ENCODE results near the gene STRN3. TPM values are rescaled to one million over a fixed set of nuclear protein-coding genes. Genes with fewer than 3 reads are reported as not detected.
"Not testable (repeated sequence)": the region's sequence is repeated elsewhere in the genome, so short reads cannot be mapped to it uniquely, and the experiment has no call there.

Gene STRN3
- total and polyA plus RNA-seq, 2 experiments from 2014 or later = 10.1 to 53.8 TPM

GRCh38 chr14:30903285-30904124 lies 122.7 kb downstream of the STRN3 start:
- no peaks in the 10 kb centered on the region for H3K4me1 ChIP-seq (ENCODE audit: insufficient read depth)
- H3K36me3 ChIP-seq (replicated peaks; ENCODE audit: insufficient read depth, low read depth) = no peaks in the 10 kb centered on the region
- no peaks in the 10 kb centered on the region for H4K20me1 ChIP-seq (ENCODE audit: insufficient read depth, poor library complexity, severe bottlenecking)
- DNase-seq (ENCODE audit: low spot score) = no peak
- WGBS (ENCODE audit: low lambda C conversion rate, missing lambda C conversion rate) = 90% methylated on average over 2 of the region's 2 CpGs
- H3K27me3 ChIP-seq = no peaks in the 10 kb centered on the region
- H3K27ac ChIP-seq = no peak overlapping the region
- H3K4me3 ChIP-seq = no peak overlapping the region
- no peak for TF ChIP-seq CTCF (IDR thresholded peaks at IDR 0.05; ENCODE audit: poor library complexity)
- TF ChIP-seq EZH2 (IDR thresholded peaks at IDR 0.05; ENCODE audit: borderline replicate concordance) = no peak
- no peak for TF ChIP-seq EZH2phosphoT487 (IDR thresholded peaks at IDR 0.05; ENCODE audit: low read depth, severe bottlenecking, unreplicated experiment)
- no peak overlapping the region for H3K4me2 ChIP-seq
- H3K9me3 ChIP-seq (ENCODE audit: low read depth) = no peaks in the 10 kb centered on the region
- H3K79me2 ChIP-seq = peaks cover 4% of the 10 kb centered on the region
- H3K9me2 ChIP-seq (replicated peaks; ENCODE audit: insufficient read depth) = no peaks in the 10 kb centered on the region
- no peak overlapping the region for H2AFZ ChIP-seq

GRCh38 chr14:30897121-30897520 lies 129.1 kb downstream of the STRN3 start:
- H3K36me3 ChIP-seq (replicated peaks; ENCODE audit: insufficient read depth, low read depth); H3K4me3 ChIP-seq; H3K79me2 ChIP-seq; H3K9me3 ChIP-seq (ENCODE audit: low read depth); H4K20me1 ChIP-seq (ENCODE audit: insufficient read depth, poor library complexity, severe bottlenecking); H3K27ac ChIP-seq; DNase-seq (ENCODE audit: low spot score); H3K27me3 ChIP-seq; H2AFZ ChIP-seq; H3K4me1 ChIP-seq (ENCODE audit: insufficient read depth); H3K9me2 ChIP-seq (replicated peaks; ENCODE audit: insufficient read depth); H3K4me2 ChIP-seq: not testable (repeated sequence)
- WGBS (ENCODE audit: low lambda C conversion rate, missing lambda C conversion rate) = 78% methylated on average over 3 of the region's 3 CpGs

GRCh38 chr14:30896435-30896834 lies 129.7 kb downstream of the STRN3 start:
- H3K27ac ChIP-seq = no peak overlapping the region
- H3K79me2 ChIP-seq = no peaks in the 10 kb centered on the region
- H3K4me2 ChIP-seq = no peak overlapping the region
- H4K20me1 ChIP-seq (ENCODE audit: insufficient read depth, poor library complexity, severe bottlenecking) = no peaks in the 10 kb centered on the region
- H3K4me1 ChIP-seq (ENCODE audit: insufficient read depth) = no peaks in the 10 kb centered on the region
- no peaks in the 10 kb centered on the region for H3K9me3 ChIP-seq (ENCODE audit: low read depth)
- no peaks in the 10 kb centered on the region for H3K27me3 ChIP-seq
- H3K4me3 ChIP-seq = no peak overlapping the region
- no peak for DNase-seq (ENCODE audit: low spot score)
- no peaks in the 10 kb centered on the region for H3K9me2 ChIP-seq (replicated peaks; ENCODE audit: insufficient read depth)
- H2AFZ ChIP-seq = no peak overlapping the region
- H3K36me3 ChIP-seq (replicated peaks; ENCODE audit: insufficient read depth, low read depth) = no peaks in the 10 kb centered on the region
- no peak for TF ChIP-seq EZH2 (IDR thresholded peaks at IDR 0.05; ENCODE audit: borderline replicate concordance)
- TF ChIP-seq CTCF (IDR thresholded peaks at IDR 0.05; ENCODE audit: poor library complexity) = no peak
- no peak for TF ChIP-seq EZH2phosphoT487 (IDR thresholded peaks at IDR 0.05; ENCODE audit: low read depth, severe bottlenecking, unreplicated experiment)

- no peak overlapping the region for H2AFZ ChIP-seq
- WGBS (ENCODE audit: low lambda C conversion rate, missing lambda C conversion rate) = 89% methylated on average over 4 of the region's 4 CpGs
- no peak overlapping the region for H3K27ac ChIP-seq
- H4K20me1 ChIP-seq (ENCODE audit: insufficient read depth, poor library complexity, severe bottlenecking) = no peaks in the 10 kb centered on the region
- H3K27me3 ChIP-seq = no peaks in the 10 kb centered on the region
- DNase-seq (ENCODE audit: low spot score) = no peak
- H3K4me3 ChIP-seq = no peak overlapping the region
- no peaks in the 10 kb centered on the region for H3K79me2 ChIP-seq
- no peaks in the 10 kb centered on the region for H3K4me1 ChIP-seq (ENCODE audit: insufficient read depth)
- H3K4me2 ChIP-seq = no peak overlapping the region
- TF ChIP-seq EZH2 (IDR thresholded peaks at IDR 0.05; ENCODE audit: borderline replicate concordance) (no peak), CTCF (IDR thresholded peaks at IDR 0.05; ENCODE audit: poor library complexity) (no peak), EZH2phosphoT487 (IDR thresholded peaks at IDR 0.05; ENCODE audit: low read depth, severe bottlenecking, unreplicated experiment) (no peak)
- H3K9me3 ChIP-seq (ENCODE audit: low read depth) = no peaks in the 10 kb centered on the region
- H3K36me3 ChIP-seq (replicated peaks; ENCODE audit: insufficient read depth, low read depth) = no peaks in the 10 kb centered on the region
- no peaks in the 10 kb centered on the region for H3K9me2 ChIP-seq (replicated peaks; ENCODE audit: insufficient read depth)
Measured at GRCh38 chr14:30894923-30895515, 131.2 kb downstream of the STRN3 start.
